HT1080 (cell line): ENCODE measurements around the gene SLC5A2. TPM values are rescaled to one million over a fixed set of nuclear protein-coding genes. Genes with fewer than 3 reads are reported as not detected.
A peak's percentile ranks its signal among the peaks of the same experiment; 100 is the strongest.
"Not testable (repeated sequence)": the region's sequence is repeated elsewhere in the genome, so short reads cannot be mapped to it uniquely, and the experiment has no call there.

Experiments
- DNase-seq: peaks from one replicate; pipeline ENCODE4 v3.0.0-alpha.2; 2015; ENCODE audit warnings: low read depth
- polyA plus RNA-seq, 2 experiments: library from polyadenylated mRNA; depleted of rRNA; stranded (reverse); fragments of >200 nt; gene quantifications; 2 replicates each; pipeline ENCODE4 v1.2.3, GENCODE V29; 2015
- total RNA-seq: library from RNA; depleted of rRNA; stranded (reverse); fragments of >200 nt; shearing (Covaris generic); gene quantifications from 2 replicates; pipeline ENCODE4 v1.2.3, GENCODE V29; 2014; rRNA removed

SLC5A2 gene
- not detected in 2 replicates for total RNA-seq
- polyA plus RNA-seq (2015; cell fraction: cytosol; rRNA removed), result not detected in 2 replicates
- polyA plus RNA-seq (2015; cell fraction: nucleus; rRNA removed), result not detected in 2 replicates

GRCh38 chr16:31483081-31483480 is at the start of gene SLC5A2:
Gene SLC5A2 (plus strand): TSS chr16:31483123. CDS start chr16:31483137, 14 bp downstream.
- DNase-seq, result no peak

GRCh38 chr16:31435341-31436220 is 47.3 kb upstream of the SLC5A2 start:
- no peak for DNase-seq

- no peak for DNase-seq
These were observed 46.5 kb upstream of the SLC5A2 start for GRCh38 chr16:31436221-31437045.

DNA sequence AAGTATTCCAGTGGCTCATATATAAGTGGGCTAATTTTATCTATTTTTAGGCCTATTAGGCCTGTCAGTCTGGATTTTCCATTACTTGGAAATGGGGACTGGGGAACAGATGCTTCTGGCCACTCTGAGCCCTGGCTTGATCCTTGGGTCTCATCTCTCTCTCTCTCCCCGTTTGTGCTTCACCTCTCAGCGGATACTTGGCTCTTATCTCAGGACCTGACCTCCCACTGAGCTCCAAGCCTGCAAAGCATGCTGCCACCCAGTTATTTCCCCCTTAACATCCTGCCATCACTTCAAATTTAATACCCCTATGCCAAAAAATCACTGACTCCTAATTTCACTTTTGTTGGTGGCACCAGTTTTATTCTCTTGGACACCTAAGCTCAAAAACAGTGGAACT is 44.5 kb upstream of the SLC5A2 start:
- DNase-seq, result no peak

GRCh38 chr16:31439023-31439422 is 43.9 kb upstream of the SLC5A2 start:
- DNase-seq, result not testable (repeated sequence)

DNA sequence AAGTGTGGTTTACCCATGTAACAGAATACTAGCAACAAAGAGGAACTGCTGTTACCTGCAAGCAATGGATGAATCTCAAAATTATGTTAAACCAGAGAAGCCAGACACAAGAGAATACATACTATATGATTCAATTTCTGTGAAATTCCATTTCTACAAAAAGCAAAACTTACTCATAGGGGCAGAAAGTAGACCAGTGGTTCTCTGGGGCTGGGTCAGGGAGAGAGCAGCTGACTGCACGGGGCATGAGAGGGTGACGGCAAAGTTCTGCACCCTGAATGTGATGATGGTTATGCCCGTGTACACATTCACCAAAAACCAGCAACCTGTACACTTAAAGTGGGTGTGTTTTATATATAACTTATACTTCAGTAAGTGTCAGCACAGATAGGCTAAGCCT is 43.4 kb upstream of the SLC5A2 start:
- no peak for DNase-seq

GRCh38 chr16:31440516-31441184 is 42.3 kb upstream of the SLC5A2 start:
- DNase-seq, result no peak

DNA sequence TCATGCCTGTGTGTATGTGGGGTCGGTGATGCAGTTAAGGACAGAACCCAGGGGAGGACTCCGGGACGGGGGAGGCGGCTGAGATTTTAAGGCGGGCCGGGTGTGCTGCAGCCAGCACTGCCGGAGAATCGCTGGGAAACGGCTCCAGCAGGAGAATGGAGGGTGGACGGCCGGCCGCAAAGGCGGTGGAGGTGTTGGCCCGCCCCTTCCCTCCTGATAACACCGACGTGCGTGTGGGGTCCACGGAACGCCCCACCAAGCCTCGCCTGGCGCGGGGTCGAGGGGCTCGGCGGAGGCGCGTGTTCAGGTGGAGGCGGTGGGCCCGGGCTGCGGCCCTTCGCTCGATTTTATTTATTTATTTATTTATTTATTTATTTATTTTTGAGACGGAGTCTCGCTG is 41.0 kb upstream of the SLC5A2 start:
- no peak for DNase-seq

- DNase-seq, result not testable (repeated sequence)
These were observed 37.0 kb upstream of the SLC5A2 start for GRCh38 chr16:31445931-31446330.

DNA sequence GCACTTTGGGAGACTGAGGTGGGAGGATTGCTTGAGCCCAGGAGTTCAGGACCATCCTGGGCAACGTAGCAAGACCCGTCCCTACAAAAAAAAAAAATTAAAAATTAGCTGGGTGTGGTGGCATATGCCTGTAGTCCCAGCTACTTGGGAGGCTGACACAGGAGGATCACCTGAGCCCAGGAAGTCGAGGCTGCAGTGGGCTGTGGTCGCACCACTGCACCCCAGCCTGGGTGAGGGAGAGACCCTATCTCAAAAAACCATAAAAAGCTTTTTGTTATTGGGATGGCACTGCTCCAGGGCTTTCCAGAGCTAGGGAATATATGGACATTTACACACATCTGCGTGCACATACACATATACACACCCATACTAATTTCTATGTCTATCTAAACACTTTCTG is 31.7 kb upstream of the SLC5A2 start:
- DNase-seq, result no peak

- peak; percentile 64 for DNase-seq
These were observed 31.1 kb upstream of the SLC5A2 start for GRCh38 chr16:31451681-31452351.

- peak; percentile 85 for DNase-seq
These were observed 30.3 kb upstream of the SLC5A2 start for GRCh38 chr16:31452631-31453106.

DNA sequence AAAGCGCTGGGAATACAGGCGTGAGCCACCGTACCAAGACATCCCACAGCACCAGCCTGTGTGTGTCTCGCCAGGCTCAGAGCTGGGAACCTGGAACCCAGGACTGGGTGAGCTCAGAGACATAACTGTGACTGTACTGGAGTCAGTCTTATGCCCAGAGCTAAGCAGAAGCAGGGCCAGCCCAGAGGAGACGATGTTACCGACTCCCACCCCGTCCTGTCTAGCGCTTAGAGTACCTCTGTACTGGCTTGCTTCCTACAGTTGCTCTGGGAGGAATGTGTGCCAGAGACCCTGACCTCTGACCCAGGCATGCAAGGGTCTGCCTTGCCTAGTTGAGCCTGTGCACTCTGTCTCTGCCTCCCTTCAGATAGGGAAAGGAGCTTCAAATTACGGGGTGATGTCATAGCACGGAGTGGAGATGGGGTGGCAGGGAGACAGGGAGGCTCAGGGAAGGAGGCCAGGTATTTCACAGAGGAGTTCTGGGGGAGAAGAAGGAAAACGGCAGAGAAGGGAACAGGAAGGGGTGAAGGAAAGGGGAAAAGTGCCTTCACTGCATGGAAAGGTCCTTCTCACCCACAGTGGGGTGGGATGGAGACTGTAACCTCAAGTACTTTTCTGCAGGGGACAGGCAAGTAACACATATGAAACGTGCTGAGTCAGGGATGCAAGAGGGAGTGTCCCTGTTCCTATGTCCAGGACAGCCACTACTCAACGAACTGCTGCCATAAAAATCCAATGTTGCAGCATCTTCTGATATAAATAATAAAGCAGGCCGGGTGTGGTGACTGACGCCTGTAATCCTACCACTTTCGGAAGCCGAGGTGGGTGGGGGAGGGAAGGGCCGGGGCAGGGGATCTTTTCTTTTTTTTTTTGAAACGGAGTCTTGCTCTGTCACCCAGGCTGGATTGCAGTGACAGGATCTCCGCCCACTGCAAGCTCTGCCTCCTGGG is 29.4 kb upstream of the SLC5A2 start:
- DNase-seq, result peak; percentile 44

DNA sequence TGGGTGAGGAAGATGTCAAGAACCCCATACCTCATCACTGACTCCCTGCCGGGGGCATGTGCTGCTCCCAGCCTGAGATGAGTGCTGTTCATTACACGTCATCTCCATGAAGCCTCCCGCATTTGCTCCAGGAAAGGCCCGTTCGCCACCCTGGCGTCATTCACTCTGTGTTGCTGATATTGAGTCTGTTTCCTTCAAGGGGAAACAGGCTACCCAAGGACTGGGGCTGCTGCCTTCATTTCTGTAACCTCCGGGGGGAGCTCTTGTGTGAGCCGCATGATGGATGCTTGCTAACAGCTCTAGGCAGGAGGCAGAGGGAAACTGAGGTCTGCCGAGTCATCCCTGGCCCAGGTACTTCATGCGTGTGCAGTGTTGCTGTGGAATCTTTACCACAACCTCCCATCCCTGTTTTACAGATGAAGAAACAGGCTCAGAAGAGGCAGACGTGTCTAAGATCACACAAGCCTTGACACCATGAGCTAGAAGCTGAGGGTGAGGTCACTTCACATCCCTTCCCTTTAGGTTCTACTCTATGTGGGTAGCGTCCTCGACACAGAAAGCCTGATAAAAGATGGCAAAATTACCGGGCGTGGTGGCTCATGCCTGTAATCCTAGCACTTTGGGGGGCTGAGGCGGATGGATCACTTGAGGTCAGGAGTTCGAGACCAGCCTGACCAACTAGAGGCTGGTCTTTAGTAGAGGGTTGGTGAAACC is 27.2 kb upstream of the SLC5A2 start:
- DNase-seq, result no peak

DNA sequence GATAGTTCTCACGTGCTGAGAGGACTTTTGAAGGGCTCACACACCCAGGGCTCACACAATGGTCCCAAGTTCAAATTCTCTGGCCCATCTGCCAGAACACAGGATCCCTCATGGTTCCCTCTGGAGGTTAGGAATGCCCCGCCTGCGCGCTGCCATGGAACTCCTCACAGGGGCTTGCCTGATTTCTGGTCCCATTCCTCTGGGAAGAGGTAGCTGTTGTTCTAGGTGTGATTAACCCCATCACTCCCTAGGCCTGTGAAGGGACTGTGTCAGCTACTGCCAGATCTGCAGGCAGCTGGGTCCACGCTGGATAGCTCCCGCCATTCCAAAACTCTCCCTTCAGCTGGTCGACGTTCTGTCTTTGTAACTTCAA is 25.9 kb upstream of the SLC5A2 start:
- no peak for DNase-seq

DNA sequence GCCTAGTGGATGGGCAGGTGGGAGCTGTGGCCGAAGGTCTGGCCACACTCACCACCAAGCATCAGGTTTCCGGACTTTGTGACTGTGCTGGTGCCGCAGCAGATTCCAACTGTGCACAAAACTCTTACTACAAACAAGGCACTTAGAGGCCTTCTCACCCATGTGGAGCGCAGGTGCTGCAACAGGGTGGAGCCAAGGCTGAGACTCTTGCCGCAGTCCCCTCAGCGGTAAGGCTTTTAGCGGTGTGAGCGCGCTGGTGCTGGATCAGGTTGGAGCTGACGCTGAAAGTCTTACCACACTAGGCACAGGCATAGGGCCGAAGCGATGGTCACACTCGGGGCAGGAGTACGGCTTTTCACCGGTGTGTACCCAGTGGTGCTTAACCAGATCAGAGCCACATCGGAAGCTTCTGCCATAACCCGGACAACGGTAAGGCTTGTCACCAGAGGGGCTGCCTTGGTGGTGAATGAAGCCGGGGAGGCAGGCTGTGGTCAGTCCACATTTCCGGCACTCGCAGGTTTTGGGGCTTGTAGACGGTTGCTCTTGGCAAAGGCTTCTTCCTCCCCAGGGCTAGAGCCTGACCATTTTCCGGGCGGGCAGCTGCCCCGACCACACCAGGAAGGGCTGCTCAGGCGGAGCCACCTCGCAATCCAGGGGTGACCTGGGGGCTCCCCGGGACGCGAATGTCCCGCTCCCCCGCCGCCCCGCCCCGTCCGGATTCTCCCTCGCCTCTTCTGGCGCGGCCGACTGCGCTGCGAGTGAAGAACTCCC is 24.7 kb upstream of the SLC5A2 start:
- DNase-seq, result peak; percentile 56

DNA sequence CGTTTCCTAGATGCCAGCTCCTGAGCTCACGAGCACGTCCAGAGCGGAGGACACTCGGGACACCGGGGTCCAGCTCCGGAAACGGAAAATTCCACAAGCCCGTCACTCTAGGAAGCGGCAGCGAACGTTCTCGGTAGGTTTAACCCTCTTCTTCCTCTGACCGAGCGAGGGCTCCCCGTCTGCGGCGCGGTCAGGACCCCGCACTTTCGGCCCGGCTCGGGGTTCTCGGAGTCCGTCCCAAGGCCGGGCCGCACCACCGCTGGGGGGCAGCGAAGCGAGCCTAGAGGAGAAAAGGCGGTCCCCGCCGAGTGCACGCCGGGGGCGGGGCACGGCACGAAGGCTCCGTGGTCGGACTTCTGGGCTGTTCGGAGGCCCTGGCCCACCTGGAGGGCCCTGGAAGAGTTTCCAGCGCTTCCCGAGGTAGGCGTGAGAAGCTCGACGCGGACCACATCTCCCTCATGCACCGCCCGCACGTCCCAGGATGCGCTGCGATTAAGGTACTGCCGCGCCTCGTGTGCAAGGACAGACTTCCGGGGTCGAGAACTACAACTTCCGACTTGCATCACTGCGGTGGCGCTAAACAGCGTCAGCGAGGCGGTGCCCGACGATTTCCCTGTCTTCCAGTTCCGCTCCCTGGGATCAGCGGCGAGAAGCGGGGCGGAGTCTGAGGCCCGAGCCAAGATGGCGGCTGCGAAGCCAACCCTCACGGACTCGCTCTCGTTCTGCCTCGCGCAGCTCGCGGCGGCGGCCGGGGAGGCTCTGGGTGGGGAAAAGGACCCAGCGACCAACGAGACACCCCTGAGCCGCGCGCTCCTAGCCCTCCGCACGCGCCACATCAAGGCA is 23.9 kb upstream of the SLC5A2 start, which contains the start of gene ARMC5:
ARMC5 (plus strand) TSS at position 658 of the 843 bp plus-strand sequence; CDS start at position 682, 24 bp downstream.
- DNase-seq, result peak; percentile 96
